Measurements from ENCODE around the gene COX11. TPM values are rescaled to one million over a fixed set of nuclear protein-coding genes. Genes with fewer than 3 reads are reported as not detected.

The COX11 gene
- total RNA-seq, 2 experiments from 2014 or later: 48.6 to 50.0 TPM

- Mint-ChIP-seq H3K36me3 (ENCODE audit: low read depth) (no peaks in the 10 kb centered on the region), H3K4me3 (no peak overlapping the region), H3K4me1 (ENCODE audit: low read depth) (no peaks in the 10 kb centered on the region), H3K9me3 (no peaks in the 10 kb centered on the region), H3K27me3 (ENCODE audit: low read depth) (peaks cover 5% of the 10 kb centered on the region), H3K27ac (no peak overlapping the region)
- intact Hi-C loops (cut with micrococcal nuclease): no loop called here
- CTCF ChIA-PET: no interaction called here
- DNase-seq: no peak
Measured at GRCh38 chr17:54924405-54924804, 44.0 kb downstream of the COX11 start.

- Mint-ChIP-seq H3K36me3 (ENCODE audit: low read depth) (no peaks in the 10 kb centered on the region), H3K27me3 (ENCODE audit: low read depth) (no peaks in the 10 kb centered on the region), H3K4me1 (ENCODE audit: low read depth) (no peaks in the 10 kb centered on the region), H3K4me3 (no peak overlapping the region), H3K27ac (no peak overlapping the region), H3K9me3 (peaks cover 9% of the 10 kb centered on the region)
- intact Hi-C loops (cut with micrococcal nuclease): no loop called here
- CTCF ChIA-PET: no interaction called here
- no peak for DNase-seq
Measured at GRCh38 chr17:54920819-54921218, 47.6 kb downstream of the COX11 start.

DNA sequence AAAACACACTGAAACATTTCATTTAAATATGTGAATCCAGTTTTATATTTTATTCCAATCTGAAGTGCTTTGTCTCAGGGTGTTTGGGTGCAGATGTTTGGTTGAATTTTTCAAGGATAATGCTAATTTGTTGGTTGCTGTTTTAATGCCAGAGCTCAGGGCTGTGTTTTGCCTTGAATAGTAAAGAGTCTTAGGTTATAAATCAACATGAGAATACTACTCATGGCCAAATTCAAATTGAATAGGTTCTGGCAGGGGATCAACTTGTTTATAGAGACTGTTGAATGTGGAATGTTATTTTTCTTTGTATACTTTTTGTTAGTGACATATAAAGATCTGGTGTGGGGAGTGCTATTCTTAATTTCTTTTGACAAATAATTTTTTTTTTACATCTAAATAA, 49.0 kb downstream of the COX11 start:
- no peak overlapping the region for H3K27ac Mint-ChIP-seq
- no peak overlapping the region for H3K4me3 Mint-ChIP-seq
- H3K27me3 Mint-ChIP-seq (ENCODE audit: low read depth): no peaks in the 10 kb centered on the region
- no peak for DNase-seq
- no peaks in the 10 kb centered on the region for H3K4me1 Mint-ChIP-seq (ENCODE audit: low read depth)
- CTCF ChIA-PET: no interaction called here
- H3K9me3 Mint-ChIP-seq: peaks cover 9% of the 10 kb centered on the region
- H3K36me3 Mint-ChIP-seq (ENCODE audit: low read depth): no peaks in the 10 kb centered on the region
- intact Hi-C loops (cut with micrococcal nuclease): no loop called here

DNA sequence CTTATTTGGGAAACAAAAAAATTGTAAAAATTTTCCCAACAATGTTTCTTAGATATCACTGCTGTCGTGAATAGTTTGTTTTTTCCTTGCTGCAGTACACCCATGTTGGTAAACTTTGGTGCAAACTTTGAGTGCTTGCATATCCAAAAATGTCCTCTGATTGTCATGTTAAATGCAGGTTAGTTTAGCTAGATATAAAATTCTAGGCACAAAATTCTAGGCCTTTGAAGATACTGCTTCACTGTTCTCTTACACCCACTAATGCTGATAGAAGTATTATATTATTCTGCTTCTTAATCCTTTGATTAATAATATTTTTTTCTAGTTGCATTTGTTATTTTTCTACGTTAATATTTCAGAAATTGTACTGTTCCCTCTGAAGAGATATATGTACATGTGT, 51.7 kb downstream of the COX11 start:
- no peak for DNase-seq
- Mint-ChIP-seq H3K9me3 (peaks cover 9% of the 10 kb centered on the region), H3K36me3 (ENCODE audit: low read depth) (no peaks in the 10 kb centered on the region), H3K27ac (no peak overlapping the region), H3K4me3 (no peak overlapping the region), H3K27me3 (ENCODE audit: low read depth) (no peaks in the 10 kb centered on the region), H3K4me1 (ENCODE audit: low read depth) (no peaks in the 10 kb centered on the region)
- CTCF ChIA-PET: no interaction called here
- intact Hi-C loops (cut with micrococcal nuclease): no loop called here

Other genes starting within 250 kb of the COX11 start
- gene TOM1L1, start 67.8 kb downstream of the COX11 start, total RNA-seq: 1 to 10 TPM; 1.2 to 1.3 TPM
- 1 to 10 TPM; 4.5 to 5.3 TPM for gene STXBP4, start 111 bp upstream of the COX11 start, total RNA-seq

Data from activated naive CD4-positive, alpha-beta T cell treated with anti-CD3 and anti-CD28 coated beads for 36 hours (primary cell).